Parathyroid adenoma (tissue), 2 donors: ENCODE measurements around the gene NGF.

ENCODE experiments used
- H2AFZ ChIP-seq: fragments of 300-600 bp; sonication (generic); one replicate; pipeline ENCODE4 v1.7.0; 2017; ENCODE audit warnings: antibody characterized with exemption, mild to moderate bottlenecking
- H3K27ac ChIP-seq: fragments of 300-600 bp; sonication (generic); one replicate; pipeline ENCODE4 v1.7.0; 2017
- H3K27me3 ChIP-seq: fragments of 300-600 bp; sonication (generic); one replicate; pipeline ENCODE4 v1.7.0; 2017; ENCODE audit warnings: low read length; ENCODE audit not compliant: control insufficient read depth, insufficient read depth
- H3K36me3 ChIP-seq: fragments of 300-600 bp; sonication (generic); one replicate; pipeline ENCODE4 v1.7.0; 2017; ENCODE audit warnings: low read length; ENCODE audit not compliant: control insufficient read depth, insufficient read depth
- H3K4me1 ChIP-seq: fragments of 300-600 bp; sonication (generic); one replicate; pipeline ENCODE4 v1.7.0; 2017; ENCODE audit warnings: control low read depth
- H3K4me2 ChIP-seq: fragments of 300-600 bp; sonication (generic); one replicate; pipeline ENCODE4 v1.7.0; 2017; ENCODE audit warnings: low read length
- H3K4me3 ChIP-seq: fragments of 300-600 bp; sonication (generic); one replicate; pipeline ENCODE4 v1.7.0; 2017; ENCODE audit warnings: low read depth, low read length
- H3K79me2 ChIP-seq: fragments of 300-600 bp; sonication (generic); one replicate; pipeline ENCODE4 v1.7.0; 2017; ENCODE audit warnings: control low read depth
- H3K9ac ChIP-seq: fragments of 300-600 bp; sonication (generic); one replicate; pipeline ENCODE4 v1.7.0; 2017; ENCODE audit warnings: mild to moderate bottlenecking
- H3K9me3 ChIP-seq: fragments of 300-600 bp; sonication (generic); one replicate; pipeline ENCODE4 v1.7.0; 2017; ENCODE audit warnings: low read length; ENCODE audit not compliant: control insufficient read depth
- TF ChIP-seq, protein P1 (sequence below): fragments of 300-600 bp; sonication (generic); IDR thresholded peaks from one replicate; pipeline ENCODE4 v1.7.0; 2017; ENCODE audit warnings: antibody characterized with exemption, mild to moderate bottlenecking
- donor health status: primary hyperparathyroidism.

Gene NGF

DNA sequence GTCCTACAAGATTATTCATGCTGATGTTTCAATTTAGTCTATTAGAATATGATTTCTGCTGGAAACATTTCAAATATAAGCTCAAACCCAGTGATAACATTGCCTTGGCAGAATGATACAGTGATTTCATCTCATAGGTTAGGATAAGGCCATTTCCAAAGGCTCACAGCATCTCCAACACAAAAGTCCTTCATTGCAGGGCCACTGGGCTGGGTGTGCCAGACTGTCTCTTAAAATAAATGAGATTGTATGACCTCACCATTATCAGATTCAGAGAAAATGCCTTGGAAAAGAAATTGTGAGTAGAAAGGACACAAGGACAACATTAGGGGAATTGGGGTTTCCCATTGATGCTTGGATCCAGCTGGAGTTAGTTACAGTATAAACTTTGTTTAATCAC is 30.4 kb downstream of the NGF start:
- H3K79me2 ChIP-seq = no peaks in the 10 kb centered on the region
- TF ChIP-seq, protein P1, sequence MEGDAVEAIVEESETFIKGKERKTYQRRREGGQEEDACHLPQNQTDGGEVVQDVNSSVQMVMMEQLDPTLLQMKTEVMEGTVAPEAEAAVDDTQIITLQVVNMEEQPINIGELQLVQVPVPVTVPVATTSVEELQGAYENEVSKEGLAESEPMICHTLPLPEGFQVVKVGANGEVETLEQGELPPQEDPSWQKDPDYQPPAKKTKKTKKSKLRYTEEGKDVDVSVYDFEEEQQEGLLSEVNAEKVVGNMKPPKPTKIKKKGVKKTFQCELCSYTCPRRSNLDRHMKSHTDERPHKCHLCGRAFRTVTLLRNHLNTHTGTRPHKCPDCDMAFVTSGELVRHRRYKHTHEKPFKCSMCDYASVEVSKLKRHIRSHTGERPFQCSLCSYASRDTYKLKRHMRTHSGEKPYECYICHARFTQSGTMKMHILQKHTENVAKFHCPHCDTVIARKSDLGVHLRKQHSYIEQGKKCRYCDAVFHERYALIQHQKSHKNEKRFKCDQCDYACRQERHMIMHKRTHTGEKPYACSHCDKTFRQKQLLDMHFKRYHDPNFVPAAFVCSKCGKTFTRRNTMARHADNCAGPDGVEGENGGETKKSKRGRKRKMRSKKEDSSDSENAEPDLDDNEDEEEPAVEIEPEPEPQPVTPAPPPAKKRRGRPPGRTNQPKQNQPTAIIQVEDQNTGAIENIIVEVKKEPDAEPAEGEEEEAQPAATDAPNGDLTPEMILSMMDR = no peak
- H3K4me1 ChIP-seq = no peaks in the 10 kb centered on the region
- H3K4me2 ChIP-seq = no peak overlapping the region
- H3K27me3 ChIP-seq = no peaks in the 10 kb centered on the region
- no peaks in the 10 kb centered on the region for H3K36me3 ChIP-seq
- H3K27ac ChIP-seq = no peak overlapping the region
- no peak overlapping the region for H2AFZ ChIP-seq
- H3K4me3 ChIP-seq = no peak overlapping the region
- H3K9me3 ChIP-seq = no peaks in the 10 kb centered on the region
- no peak overlapping the region for H3K9ac ChIP-seq

DNA sequence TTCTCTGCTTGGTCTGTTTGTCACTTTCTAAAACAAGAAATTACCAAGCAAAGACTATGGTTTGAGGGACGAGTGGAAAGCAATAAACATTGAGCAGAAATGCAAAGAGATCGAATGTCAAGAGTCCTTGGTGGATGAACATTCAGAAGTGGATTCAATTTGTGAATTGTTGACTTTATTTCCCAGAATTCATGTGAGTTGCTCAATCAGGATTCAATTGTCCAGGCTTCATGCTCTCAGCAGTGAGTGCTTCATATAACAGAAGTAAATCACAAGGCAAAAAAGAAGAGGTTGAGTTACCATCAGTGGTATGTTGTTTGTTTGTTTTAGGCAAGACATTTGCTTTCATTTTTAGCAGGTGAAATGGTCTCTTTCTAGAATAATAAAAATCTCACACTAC is 31.9 kb downstream of the NGF start:
- Histone ChIP-seq H3K9me3 (no peaks in the 10 kb centered on the region), H3K9ac (no peak overlapping the region), H3K4me2 (no peak overlapping the region), H3K4me3 (no peak overlapping the region), H3K27me3 (no peaks in the 10 kb centered on the region), H2AFZ (no peak overlapping the region), H3K79me2 (no peaks in the 10 kb centered on the region), H3K4me1 (no peaks in the 10 kb centered on the region), H3K36me3 (no peaks in the 10 kb centered on the region), H3K27ac (no peak overlapping the region)
- TF ChIP-seq, protein P1 = no peak

GRCh38 chr1:115303364-115303763 is 34.7 kb downstream of the NGF start:
- Histone ChIP-seq H3K4me1 (no peaks in the 10 kb centered on the region), H3K27me3 (no peaks in the 10 kb centered on the region), H3K4me3 (no peak overlapping the region), H3K27ac (no peak overlapping the region), H2AFZ (no peak overlapping the region), H3K9ac (no peak overlapping the region), H3K9me3 (no peaks in the 10 kb centered on the region), H3K36me3 (no peaks in the 10 kb centered on the region), H3K79me2 (no peaks in the 10 kb centered on the region), H3K4me2 (no peak overlapping the region)
- TF ChIP-seq, protein P1 = no peak

- no peak overlapping the region for H3K4me3 ChIP-seq
- H3K27ac ChIP-seq = no peak overlapping the region
Observed at GRCh38 chr1:115302390-115302961, 35.6 kb downstream of the NGF start.

More at GRCh38 chr1:115302390-115302961, 35.6 kb downstream of the NGF start:
- Histone ChIP-seq H3K27me3 (no peaks in the 10 kb centered on the region), H3K4me2 (no peak overlapping the region), H3K4me1 (no peaks in the 10 kb centered on the region), H3K79me2 (no peaks in the 10 kb centered on the region), H2AFZ (no peak overlapping the region), H3K36me3 (no peaks in the 10 kb centered on the region), H3K9ac (no peak overlapping the region), H3K9me3 (no peaks in the 10 kb centered on the region)
- TF ChIP-seq, protein P1 = no peak
